Central memory CD8-positive, alpha-beta T cell (primary cell): ENCODE results near the gene RPRD1A.
"Not testable (repeated sequence)": the region's sequence is repeated elsewhere in the genome, so short reads cannot be mapped to it uniquely, and the experiment has no call there.

Experiments
- ATAC-seq: fragments of 150-1000 bp; cut with Tn5 transposase; replicated peaks from 2 replicates; pipeline ENCODE4 v1.10.0; 2022; ENCODE audit warnings: mild to moderate bottlenecking, moderate FRiP score, moderate number of reproducible peaks; ENCODE audit not compliant: poor library complexity, severe bottlenecking; ENCODE audit errors: extremely low read depth
- DNase-seq, 2 donors: peaks; one replicate each; pipeline ENCODE4 v3.0.0; 2021; ENCODE audit warnings: low spot score in 2 of 2
- H3K27ac Mint-ChIP-seq: one replicate; pipeline ENCODE4 v1.8.0; 2022; ENCODE audit warnings: low read depth, mild to moderate bottlenecking, moderate library complexity, mixed read lengths
- H3K27me3 Mint-ChIP-seq: one replicate; pipeline ENCODE4 v1.8.0; 2022; ENCODE audit warnings: mixed read lengths
- H3K36me3 Mint-ChIP-seq: one replicate; pipeline ENCODE4 v1.8.0; 2022; ENCODE audit warnings: mild to moderate bottlenecking, moderate library complexity, mixed read lengths; ENCODE audit not compliant: insufficient read depth
- H3K4me1 Mint-ChIP-seq: one replicate; pipeline ENCODE4 v1.8.0; 2022; ENCODE audit warnings: mixed read lengths
- H3K4me3 Mint-ChIP-seq: one replicate; pipeline ENCODE4 v1.8.0; 2022; ENCODE audit warnings: mild to moderate bottlenecking, moderate library complexity, mixed read lengths
- H3K9me3 Mint-ChIP-seq: one replicate; pipeline ENCODE4 v1.8.0; 2022; ENCODE audit warnings: mixed read lengths

Gene RPRD1A, protein sequence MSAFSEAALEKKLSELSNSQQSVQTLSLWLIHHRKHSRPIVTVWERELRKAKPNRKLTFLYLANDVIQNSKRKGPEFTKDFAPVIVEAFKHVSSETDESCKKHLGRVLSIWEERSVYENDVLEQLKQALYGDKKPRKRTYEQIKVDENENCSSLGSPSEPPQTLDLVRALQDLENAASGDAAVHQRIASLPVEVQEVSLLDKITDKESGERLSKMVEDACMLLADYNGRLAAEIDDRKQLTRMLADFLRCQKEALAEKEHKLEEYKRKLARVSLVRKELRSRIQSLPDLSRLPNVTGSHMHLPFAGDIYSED

DNA sequence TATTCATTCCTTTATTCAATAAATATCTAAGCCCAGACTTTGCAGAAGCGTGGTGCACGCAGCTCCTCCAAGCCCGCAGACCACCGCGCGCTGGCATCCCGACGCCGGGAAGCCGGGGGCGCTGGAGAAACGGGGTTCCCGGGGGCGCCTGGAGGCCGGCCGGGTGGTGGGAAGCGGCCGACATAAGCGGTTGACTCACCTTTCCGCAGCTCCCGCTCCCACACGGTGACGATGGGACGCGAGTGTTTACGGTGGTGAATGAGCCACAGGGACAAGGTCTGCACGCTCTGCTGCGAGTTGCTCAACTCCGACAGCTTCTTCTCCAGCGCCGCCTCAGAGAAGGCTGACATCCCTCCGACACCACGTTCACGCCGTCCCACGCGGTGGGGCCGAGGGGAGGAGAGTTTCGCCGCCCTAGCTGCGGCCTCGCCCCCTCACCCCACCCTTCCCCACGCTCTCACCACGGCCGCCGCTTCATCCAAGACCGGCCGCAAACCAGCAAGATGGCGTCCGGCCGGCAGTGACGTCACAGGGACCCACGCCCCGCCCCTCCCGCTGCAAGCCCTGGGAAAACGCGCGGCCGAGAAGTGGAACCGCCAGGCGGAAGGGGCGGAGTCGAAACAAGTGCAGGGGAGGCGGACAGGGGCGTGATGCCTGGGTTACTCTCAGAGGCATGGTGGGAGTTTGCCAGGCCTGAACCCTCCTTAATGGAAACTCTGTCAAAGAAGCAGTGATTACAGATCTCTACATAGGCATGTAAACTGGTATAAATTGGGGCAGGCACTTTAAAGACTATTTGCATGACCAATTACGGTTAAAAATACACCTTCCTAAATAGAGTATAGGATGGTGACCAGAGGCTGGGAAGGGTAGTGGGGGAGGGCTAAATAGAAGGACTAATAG is at the start of gene RPRD1A:
Gene RPRD1A (minus strand): TSS at position 505 of the 903 bp plus-strand sequence. CDS start 155 bp downstream, at position 350.
- Mint-ChIP-seq H3K4me1 (peaks cover 39% of the 10 kb centered on the region), H3K4me3 (peak within 1 kb of the TSS; percentile 86), H3K36me3 (peaks cover 7% of the 10 kb centered on the region), H3K27ac (peak within 1 kb of the TSS; percentile 84), H3K9me3 (no peaks in the 10 kb centered on the region), H3K27me3 (no peaks in the 10 kb centered on the region)
- peak; percentile 93 to 98 for DNase-seq
- ATAC-seq: peak; percentile 88

DNA sequence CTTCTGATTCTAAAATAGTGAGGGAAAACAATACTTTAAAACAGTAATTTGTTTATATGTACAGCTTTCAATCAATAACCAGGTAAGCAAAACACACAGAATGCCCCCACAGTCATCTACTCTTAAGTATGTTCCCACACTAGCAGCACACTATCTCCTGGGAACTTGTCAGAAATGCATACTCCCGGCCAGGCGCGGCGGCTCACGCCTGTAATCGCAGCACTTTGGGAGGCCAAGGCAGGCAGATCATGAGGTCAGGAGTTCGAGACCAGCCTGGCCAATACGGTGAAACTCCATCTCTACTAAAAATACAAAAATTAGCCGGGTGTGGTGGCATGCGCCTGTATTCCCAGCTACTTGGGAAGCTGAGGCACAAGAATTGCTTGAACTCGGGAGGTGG is 49.4 kb upstream of the RPRD1A start:
- ATAC-seq, H3K27ac Mint-ChIP-seq, DNase-seq, H3K4me3 Mint-ChIP-seq, H3K4me1 Mint-ChIP-seq, H3K9me3 Mint-ChIP-seq, H3K27me3 Mint-ChIP-seq: not testable (repeated sequence)
- H3K36me3 Mint-ChIP-seq: peaks cover 43% of the 10 kb centered on the region

DNA sequence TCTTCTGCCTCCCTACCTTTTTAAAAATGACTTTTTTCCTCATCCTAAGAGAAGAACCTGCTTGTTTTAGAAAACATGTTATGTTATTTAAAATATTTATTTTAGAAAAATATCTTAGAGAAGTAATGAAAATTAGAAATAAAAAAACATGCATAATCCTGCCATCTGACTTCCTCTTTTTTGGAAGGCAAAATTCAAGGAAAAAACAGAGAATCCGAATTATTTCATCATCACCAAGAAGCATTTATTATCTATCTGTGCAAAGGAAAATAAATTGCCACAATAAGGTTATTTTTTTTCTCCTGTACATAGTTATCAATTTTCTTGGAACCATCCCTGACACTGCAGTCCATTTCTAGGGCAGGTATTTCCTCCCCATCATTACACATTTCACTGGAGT is 47.4 kb upstream of the RPRD1A start:
- DNase-seq (no peak), ATAC-seq (no peak)
- H3K4me3 Mint-ChIP-seq: no peak overlapping the region
- H3K27ac Mint-ChIP-seq: no peak overlapping the region
- peaks cover 5% of the 10 kb centered on the region for H3K4me1 Mint-ChIP-seq
- no peaks in the 10 kb centered on the region for H3K27me3 Mint-ChIP-seq
- no peaks in the 10 kb centered on the region for H3K9me3 Mint-ChIP-seq
- H3K36me3 Mint-ChIP-seq: peaks cover 55% of the 10 kb centered on the region

DNA sequence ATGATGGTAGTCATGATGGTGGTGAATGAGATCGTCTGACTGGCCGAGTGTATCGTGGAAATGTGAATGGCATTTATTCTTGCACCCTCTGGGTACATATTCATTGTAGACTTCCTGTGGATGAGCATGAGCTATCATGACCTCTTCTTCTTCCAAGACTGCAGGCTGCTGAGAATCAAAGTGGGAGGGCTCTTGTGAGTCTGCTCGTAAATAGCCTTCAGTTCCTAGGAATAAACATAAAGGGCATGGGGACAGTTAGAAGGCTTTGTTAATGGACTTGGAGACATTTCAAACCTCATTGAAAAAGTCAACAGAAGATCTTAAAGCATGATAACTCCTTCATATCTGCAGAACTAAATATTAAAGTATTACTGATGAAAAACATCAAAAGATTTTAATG is 46.9 kb upstream of the RPRD1A start:
- Mint-ChIP-seq H3K9me3 (no peaks in the 10 kb centered on the region), H3K27me3 (no peaks in the 10 kb centered on the region), H3K4me3 (no peak overlapping the region), H3K4me1 (peaks cover 5% of the 10 kb centered on the region), H3K27ac (no peak overlapping the region), H3K36me3 (peaks cover 55% of the 10 kb centered on the region)
- DNase-seq (no peak), ATAC-seq (no peak)

DNA sequence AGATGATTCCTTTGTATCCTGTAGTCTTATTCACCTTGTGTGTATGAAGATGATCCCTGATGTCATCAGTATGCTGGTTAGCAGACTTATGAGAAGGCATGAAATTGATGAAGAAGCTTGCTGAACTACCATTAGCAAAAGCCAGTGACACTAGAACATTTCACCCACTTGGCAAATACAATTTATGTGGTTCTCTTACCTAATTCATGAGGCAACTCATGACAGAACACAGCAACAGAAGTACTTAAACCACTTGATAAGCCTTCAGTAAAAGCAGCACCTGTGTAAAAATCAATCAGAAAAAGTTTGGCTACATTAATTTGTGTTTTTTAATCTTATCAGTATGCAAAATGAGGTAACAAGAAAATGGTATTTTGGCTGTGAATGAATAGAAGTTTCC is 44.9 kb upstream of the RPRD1A start:
- no peak overlapping the region for H3K27ac Mint-ChIP-seq
- ATAC-seq: no peak
- no peak overlapping the region for H3K4me3 Mint-ChIP-seq
- H3K27me3 Mint-ChIP-seq: no peaks in the 10 kb centered on the region
- DNase-seq: no peak
- peaks cover 52% of the 10 kb centered on the region for H3K36me3 Mint-ChIP-seq
- H3K9me3 Mint-ChIP-seq: no peaks in the 10 kb centered on the region
- no peaks in the 10 kb centered on the region for H3K4me1 Mint-ChIP-seq

DNA sequence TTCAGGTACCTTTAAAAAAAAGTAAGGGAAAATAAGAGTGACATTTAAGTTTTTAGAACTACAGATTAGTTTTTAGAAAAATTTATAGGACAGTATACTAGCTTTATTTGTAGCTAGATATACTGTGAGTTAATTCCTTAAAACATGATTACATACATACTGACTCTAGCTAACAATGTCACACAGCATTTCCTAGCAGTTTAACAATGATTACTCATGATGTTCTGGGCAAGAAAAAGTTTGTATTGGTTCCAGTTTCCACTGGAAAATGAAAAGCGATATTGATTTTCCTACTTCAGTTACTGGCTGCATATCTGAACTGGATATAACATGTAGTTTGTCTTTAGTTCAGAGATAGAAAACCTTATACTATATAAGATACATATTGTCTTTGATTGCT is 42.4 kb upstream of the RPRD1A start:
- DNase-seq (no peak), ATAC-seq (no peak)
- H3K36me3 Mint-ChIP-seq: peaks cover 39% of the 10 kb centered on the region
- H3K27ac Mint-ChIP-seq: no peak overlapping the region
- H3K9me3 Mint-ChIP-seq: no peaks in the 10 kb centered on the region
- no peaks in the 10 kb centered on the region for H3K27me3 Mint-ChIP-seq
- no peaks in the 10 kb centered on the region for H3K4me1 Mint-ChIP-seq
- H3K4me3 Mint-ChIP-seq: no peak overlapping the region

DNA sequence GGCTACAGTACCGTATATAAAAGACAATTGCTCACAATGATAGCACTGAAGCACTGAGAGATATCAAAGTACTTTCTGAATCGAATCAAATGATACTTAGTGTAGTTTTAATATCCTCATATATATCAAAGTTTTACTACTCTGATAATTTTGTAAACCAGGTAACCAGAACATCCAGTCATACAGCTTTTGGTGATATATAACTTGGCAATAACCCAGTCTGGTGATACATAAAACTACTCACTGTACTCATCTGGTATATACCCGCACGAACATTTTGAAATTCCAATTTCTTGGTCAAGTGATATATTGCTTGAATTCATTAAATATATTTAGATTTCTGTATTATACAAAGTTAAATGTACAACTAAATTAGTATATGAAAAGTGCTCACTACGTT is 41.2 kb upstream of the RPRD1A start:
- no peaks in the 10 kb centered on the region for H3K9me3 Mint-ChIP-seq
- H3K27ac Mint-ChIP-seq: no peak overlapping the region
- H3K4me3 Mint-ChIP-seq: no peak overlapping the region
- H3K36me3 Mint-ChIP-seq: peaks cover 31% of the 10 kb centered on the region
- no peak for ATAC-seq
- H3K27me3 Mint-ChIP-seq: no peaks in the 10 kb centered on the region
- no peak for DNase-seq
- no peaks in the 10 kb centered on the region for H3K4me1 Mint-ChIP-seq

DNA sequence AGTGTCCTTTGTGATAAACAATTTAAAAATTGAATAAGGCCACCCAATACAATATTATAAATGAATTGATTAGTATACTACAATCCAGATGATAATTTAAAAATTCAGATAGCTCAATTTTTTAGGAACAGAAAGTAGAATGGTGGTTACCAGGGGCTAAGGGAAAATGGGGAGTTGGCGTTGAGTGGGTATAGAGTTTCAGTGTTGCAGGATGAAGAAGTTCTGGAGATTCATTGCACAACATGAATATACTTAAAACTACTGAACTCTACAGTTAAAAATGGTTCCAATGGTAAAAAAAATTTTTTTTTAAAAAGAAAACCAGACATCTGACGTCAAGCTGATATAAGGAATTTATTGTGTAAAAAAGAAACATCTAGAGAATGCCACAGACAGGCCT is 40.8 kb upstream of the RPRD1A start:
- peaks cover 4% of the 10 kb centered on the region for H3K4me1 Mint-ChIP-seq
- peaks cover 29% of the 10 kb centered on the region for H3K36me3 Mint-ChIP-seq
- H3K27me3 Mint-ChIP-seq: no peaks in the 10 kb centered on the region
- no peak for DNase-seq
- no peak overlapping the region for H3K4me3 Mint-ChIP-seq
- H3K27ac Mint-ChIP-seq: no peak overlapping the region
- no peak for ATAC-seq
- no peaks in the 10 kb centered on the region for H3K9me3 Mint-ChIP-seq

DNA sequence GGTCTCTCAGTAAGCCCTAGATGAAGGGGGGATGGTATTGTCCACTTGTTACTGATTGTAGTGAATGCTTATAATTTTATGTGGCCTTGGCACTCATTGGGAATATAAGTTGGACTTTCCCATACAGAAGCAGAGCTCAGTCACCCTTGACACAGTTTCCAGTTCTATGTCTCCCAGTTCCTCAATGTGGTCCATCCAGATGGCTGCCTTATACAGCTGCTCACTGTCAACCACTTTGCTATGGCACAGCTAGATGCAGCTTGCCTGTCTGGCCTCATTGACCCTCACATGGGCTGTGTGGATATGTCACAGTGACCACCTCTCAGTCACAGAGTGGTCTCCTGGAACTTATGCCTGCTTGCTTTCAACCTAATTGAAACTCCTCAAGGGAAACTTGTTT is 40.1 kb upstream of the RPRD1A start:
- peaks cover under 1% of the 10 kb centered on the region for H3K27me3 Mint-ChIP-seq
- H3K9me3 Mint-ChIP-seq: no peaks in the 10 kb centered on the region
- H3K4me3 Mint-ChIP-seq: no peak overlapping the region
- no peak overlapping the region for H3K27ac Mint-ChIP-seq
- ATAC-seq (no peak), DNase-seq (no peak)
- H3K36me3 Mint-ChIP-seq: peaks cover 25% of the 10 kb centered on the region
- peaks cover 7% of the 10 kb centered on the region for H3K4me1 Mint-ChIP-seq

DNA sequence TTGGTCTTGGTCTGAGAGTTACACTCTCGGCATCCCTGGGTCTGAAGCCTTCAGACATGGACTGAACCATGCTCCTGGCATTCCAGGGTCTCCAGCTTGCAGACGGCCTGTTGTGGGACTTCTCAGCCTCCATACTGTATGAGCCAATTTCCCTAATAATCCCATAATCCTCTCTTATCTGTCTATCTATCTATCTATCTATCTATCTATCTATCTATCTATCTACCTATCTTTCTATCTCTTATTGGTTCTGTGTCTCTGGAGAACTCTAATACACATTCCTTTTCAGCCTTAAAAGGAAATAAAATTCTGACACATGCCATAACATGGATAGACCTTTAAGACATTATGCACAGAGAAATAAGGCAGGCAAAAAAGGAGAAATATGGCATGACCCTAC is 37.4 kb upstream of the RPRD1A start:
- DNase-seq (no peak), ATAC-seq (no peak)
- Mint-ChIP-seq H3K9me3 (no peaks in the 10 kb centered on the region), H3K27me3 (peaks cover 12% of the 10 kb centered on the region), H3K36me3 (peaks cover 2% of the 10 kb centered on the region), H3K27ac (no peak overlapping the region), H3K4me3 (no peak overlapping the region), H3K4me1 (peaks cover 7% of the 10 kb centered on the region)

DNA sequence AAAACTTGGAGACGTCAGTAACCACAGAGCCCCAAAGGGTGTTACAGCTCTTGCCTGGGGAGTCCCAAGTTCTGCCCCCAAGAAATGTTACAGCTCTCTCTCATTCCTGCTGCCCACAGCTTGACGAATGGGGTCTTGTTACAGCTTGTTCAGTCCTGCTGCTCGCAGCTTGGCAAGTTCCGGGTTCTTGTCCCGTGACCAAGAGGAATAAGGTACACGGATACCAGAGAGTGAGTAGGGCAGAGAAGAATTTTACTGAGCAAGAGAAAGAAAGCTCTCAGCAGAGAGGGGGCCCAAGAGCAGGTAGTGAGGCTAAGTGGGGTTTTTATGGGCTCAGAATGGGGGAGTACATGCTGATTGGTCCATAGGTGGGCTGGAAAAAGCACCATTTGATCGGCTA is 34.6 kb upstream of the RPRD1A start:
- Mint-ChIP-seq H3K27me3 (peaks cover 12% of the 10 kb centered on the region), H3K27ac (no peak overlapping the region), H3K9me3 (no peaks in the 10 kb centered on the region), H3K36me3 (peaks cover 2% of the 10 kb centered on the region), H3K4me3 (no peak overlapping the region), H3K4me1 (peaks cover 7% of the 10 kb centered on the region)
- DNase-seq (no peak), ATAC-seq (no peak)

DNA sequence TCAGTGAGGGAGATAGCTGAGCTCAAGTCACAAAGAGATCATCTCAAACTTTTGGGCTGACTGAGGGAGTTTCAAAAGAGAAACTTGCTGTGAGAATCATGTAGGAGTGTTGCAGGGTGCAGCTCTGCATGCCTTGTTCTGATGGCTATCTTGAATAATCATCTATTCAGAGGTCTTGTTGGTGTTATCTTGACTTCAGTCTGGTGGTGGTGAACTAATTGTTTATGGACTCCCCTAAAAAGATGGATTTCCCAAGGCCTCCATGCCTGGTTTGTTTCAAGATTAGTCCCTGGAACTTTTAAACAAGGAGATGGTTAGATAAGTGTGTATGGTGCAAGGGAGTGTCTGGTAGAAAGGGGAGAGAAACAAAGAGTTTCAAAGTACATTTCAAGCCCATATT is 32.0 kb upstream of the RPRD1A start:
- DNase-seq (no peak), ATAC-seq (no peak)
- H3K27me3 Mint-ChIP-seq: peaks cover 12% of the 10 kb centered on the region
- no peak overlapping the region for H3K4me3 Mint-ChIP-seq
- peaks cover 7% of the 10 kb centered on the region for H3K4me1 Mint-ChIP-seq
- no peaks in the 10 kb centered on the region for H3K9me3 Mint-ChIP-seq
- H3K27ac Mint-ChIP-seq: no peak overlapping the region
- no peaks in the 10 kb centered on the region for H3K36me3 Mint-ChIP-seq

DNA sequence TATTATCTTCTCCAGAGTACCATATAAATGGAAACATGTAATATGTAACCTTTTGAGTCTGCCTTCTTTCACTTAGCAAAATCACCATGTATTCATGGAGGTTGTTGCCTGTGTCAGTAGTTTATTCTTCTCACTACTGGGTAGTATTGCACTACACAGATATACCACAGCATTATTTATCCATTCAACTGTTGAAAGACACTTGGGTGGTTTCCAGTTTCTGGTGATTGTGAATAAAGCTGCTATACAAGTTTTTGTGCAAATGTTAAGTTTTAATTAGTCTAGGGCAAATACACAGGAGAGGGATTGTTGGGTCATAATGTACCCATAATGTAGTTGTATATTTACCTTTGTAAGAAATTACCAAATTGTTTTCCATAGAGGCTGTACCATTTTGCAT is 29.6 kb upstream of the RPRD1A start:
- Mint-ChIP-seq H3K9me3 (no peaks in the 10 kb centered on the region), H3K4me3 (no peak overlapping the region), H3K27ac (no peak overlapping the region), H3K36me3 (no peaks in the 10 kb centered on the region), H3K4me1 (peaks cover 14% of the 10 kb centered on the region), H3K27me3 (peaks cover 6% of the 10 kb centered on the region)
- DNase-seq (no peak), ATAC-seq (no peak)
